Hematopoietic multipotent progenitor cell (in vitro differentiated cells): ENCODE results near the gene CCT6A. TPM values are rescaled to one million over a fixed set of nuclear protein-coding genes. Genes with fewer than 3 reads are reported as not detected.
"Not testable (repeated sequence)": the region's sequence is repeated elsewhere in the genome, so short reads cannot be mapped to it uniquely, and the experiment has no call there.

Source experiments
- DNase-seq, 3 donors: peaks; one replicate each; pipeline ENCODE4 v3.0.0-alpha.2; 2011 to 2015; ENCODE audit warnings: low read depth in 2 of 3, low spot score in 2 of 3
- total RNA-seq: library from RNA; depleted of rRNA; stranded (reverse); fragments of >200 nt; gene quantifications from one replicate; pipeline ENCODE4 v1.2.3, GENCODE V29; 2012

CCT6A gene
- 81.9 TPM for total RNA-seq

- peak; percentile 76 to 94 (median 89) for DNase-seq
Observed at GRCh38 chr7:56051339-56052191, at the start of gene CCT6A, which contains the start of gene PSPH. Gene CCT6A (plus strand): TSS chr7:56051765. CDS start chr7:56051849, 84 bp downstream. Gene PSPH (minus strand): TSS chr7:56051444. CDS start chr7:56021212, 30,232 bp downstream.

GRCh38 chr7:56003749-56004148, 47.8 kb upstream of the CCT6A start:
- no peak for DNase-seq

GRCh38 chr7:56007167-56007652, 44.4 kb upstream of the CCT6A start:
- no peak for DNase-seq

GRCh38 chr7:56007891-56008290, 43.7 kb upstream of the CCT6A start:
- no peak for DNase-seq

- no peak for DNase-seq
Observed at GRCh38 chr7:56009695-56010094, 41.9 kb upstream of the CCT6A start.

GRCh38 chr7:56017015-56017414, 34.5 kb upstream of the CCT6A start:
- not testable (repeated sequence) for DNase-seq

GRCh38 chr7:56019501-56019900, 32.1 kb upstream of the CCT6A start:
- DNase-seq, result no peak

- DNase-seq, result no peak
Observed at GRCh38 chr7:56023500-56023899, 28.1 kb upstream of the CCT6A start.

GRCh38 chr7:56026538-56026937, 25.0 kb upstream of the CCT6A start:
- DNase-seq, result no peak

- DNase-seq, result no peak
Observed at GRCh38 chr7:56028942-56029630, 22.5 kb upstream of the CCT6A start.

GRCh38 chr7:56030340-56030739, 21.2 kb upstream of the CCT6A start:
- DNase-seq, result no peak

- DNase-seq, result not testable (repeated sequence)
Observed at GRCh38 chr7:56031556-56031955, 20.0 kb upstream of the CCT6A start.

GRCh38 chr7:56032578-56032977, 19.0 kb upstream of the CCT6A start:
- DNase-seq, result not testable (repeated sequence)

- DNase-seq, result peak; percentile 31 to 79 (median 77)
Observed at GRCh38 chr7:56033671-56034432, 17.7 kb upstream of the CCT6A start.

- DNase-seq, result no peak
Observed at GRCh38 chr7:56040730-56041129, 10.8 kb upstream of the CCT6A start.

- DNase-seq, result not testable (repeated sequence)
Observed at GRCh38 chr7:56045758-56046157, 5.8 kb upstream of the CCT6A start.

- DNase-seq, result no peak
Observed at GRCh38 chr7:56046721-56047445, 4.7 kb upstream of the CCT6A start.

- DNase-seq, result not testable (repeated sequence)
Observed at GRCh38 chr7:56047446-56048116, 4.0 kb upstream of the CCT6A start.

GRCh38 chr7:56048245-56048644, 3.3 kb upstream of the CCT6A start:
- DNase-seq, result no peak

- DNase-seq, result not testable (repeated sequence)
Observed at GRCh38 chr7:56048763-56049162, 2.8 kb upstream of the CCT6A start.
